Activated CD8-positive, alpha-beta T cell treated with anti-CD3 and anti-CD28 coated beads for 36 hours (primary cell): Measurements from ENCODE around the gene MRPL11. TPM values are rescaled to one million over a fixed set of nuclear protein-coding genes. Genes with fewer than 3 reads are reported as not detected.

Source experiments
- ATAC-seq: fragments of 200-7000 bp; cut with Tn5 transposase; one replicate; pipeline ENCODE4 v1.10.0; 2021; ENCODE audit warnings: mild to moderate bottlenecking, moderate library complexity
- CTCF ChIA-PET: fragments of 350-600 bp; sonication (Branson Sonifier 250); formaldehyde crosslinking; loops from one replicate; lab custom pipeline; 2021; ENCODE audit warnings: antibody characterized with exemption; lab: Charles Lee
- POLR2A ChIA-PET: fragments of 350-600 bp; sonication (Branson Sonifier 250); formaldehyde crosslinking; loops from one replicate; lab custom pipeline; 2021; ENCODE audit warnings: antibody characterized with exemption; lab: Charles Lee
- DNase-seq: peaks from one replicate; pipeline ENCODE4 v3.0.0-alpha.2; 2020
- H3K27ac Mint-ChIP-seq: one replicate; pipeline ENCODE4 v1.8.0; 2021; ENCODE audit warnings: mild to moderate bottlenecking, mixed read lengths
- H3K27me3 Mint-ChIP-seq: one replicate; pipeline ENCODE4 v1.8.0; 2021; ENCODE audit warnings: mixed read lengths
- H3K36me3 Mint-ChIP-seq: one replicate; pipeline ENCODE4 v1.8.0; 2021; ENCODE audit warnings: low read depth, mixed read lengths
- H3K4me1 Mint-ChIP-seq: one replicate; pipeline ENCODE4 v1.8.0; 2021; ENCODE audit warnings: low read depth, mixed read lengths
- H3K4me3 Mint-ChIP-seq: one replicate; pipeline ENCODE4 v1.8.0; 2021; ENCODE audit warnings: mild to moderate bottlenecking, moderate library complexity, mixed read lengths
- H3K9me3 Mint-ChIP-seq: one replicate; pipeline ENCODE4 v1.8.0; 2021; ENCODE audit warnings: mixed read lengths
- intact Hi-C: fragments of 100-400 bp; cut with micrococcal nuclease; formaldehyde crosslinking; loops from one replicate; pipeline ENCODE4 v1.10.0; 2022
- total RNA-seq, 2 experiments: library from RNA; stranded (reverse); gene quantifications; one replicate each; pipeline ENCODE4 v1.2.3, GENCODE V29; 2021
- TF ChIP-seq, protein P1 (sequence below): fragments of 200-600 bp; IDR thresholded peaks from one replicate; pipeline ENCODE4 v1.8.0; 2022; ENCODE audit warnings: antibody characterized with exemption, mild to moderate bottlenecking

Gene MRPL11
- total RNA-seq, 2 experiments from 2014 or later: 135 to 142 TPM

DNA sequence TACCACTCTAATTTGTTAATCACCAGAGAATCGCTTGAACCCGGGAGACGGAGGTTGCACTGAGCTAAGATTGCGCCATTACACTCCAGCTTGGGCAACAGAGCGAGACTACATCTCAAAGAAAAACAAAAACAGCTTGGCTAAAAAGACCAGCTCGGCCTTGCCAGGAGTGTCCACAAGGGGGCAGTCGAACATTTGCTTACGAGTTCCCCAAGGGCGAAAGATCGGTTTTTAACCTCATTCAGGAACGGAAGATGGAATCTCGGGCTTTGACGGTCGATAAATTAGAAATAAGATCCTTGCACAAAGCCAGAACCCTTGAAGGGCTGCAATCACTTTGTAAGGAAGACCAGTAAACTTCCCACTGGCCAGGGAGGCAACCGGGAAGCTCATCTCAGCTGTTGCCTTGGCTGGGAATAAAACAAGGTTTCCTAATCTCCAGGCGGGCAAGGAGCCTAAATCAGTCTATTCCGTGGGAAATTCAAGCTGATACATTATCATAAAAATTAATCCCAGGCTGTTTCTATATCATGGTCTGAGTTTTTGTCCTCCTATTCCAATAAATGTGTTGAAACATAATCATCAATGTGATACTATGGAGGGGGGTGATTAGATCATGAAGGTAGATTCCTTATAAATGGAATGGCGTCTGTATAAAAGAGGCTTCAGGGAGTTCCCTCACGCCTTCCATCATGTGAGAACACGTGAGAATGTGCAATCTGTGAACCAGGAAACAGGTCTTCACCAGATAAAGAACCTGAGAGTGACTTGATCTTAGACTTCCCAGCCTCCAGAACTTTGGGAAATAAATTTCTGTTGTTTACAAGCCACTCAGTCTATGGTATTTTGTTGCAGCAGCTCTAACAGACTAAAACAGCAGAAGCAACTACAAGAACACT, 52.2 kb downstream of the MRPL11 start:
- Mint-ChIP-seq H3K27me3 (no peaks in the 10 kb centered on the region), H3K27ac (no peak overlapping the region), H3K9me3 (no peaks in the 10 kb centered on the region), H3K4me3 (peak overlapping the region; percentile 18), H3K4me1 (peaks cover 4% of the 10 kb centered on the region), H3K36me3 (no peaks in the 10 kb centered on the region)
- DNase-seq: peak; percentile 95
- ChIA-PET CTCF (interaction anchor here (0.7 to 8.7 kb wide), 47 partner anchors 9 to 280 kb away, joined by 3 to 149 read pairs (median 6); partner anchors contain the start of genes B4GAT1, BBS1, CD248 and DPP3), POLR2A (interaction anchor here (0.9 to 1.3 kb wide), 3 partner anchors 9 to 39 kb away, joined by 3 to 5 read pairs (median 4); partner anchors contain the start of gene B4GAT1)
- TF ChIP-seq, protein P1, sequence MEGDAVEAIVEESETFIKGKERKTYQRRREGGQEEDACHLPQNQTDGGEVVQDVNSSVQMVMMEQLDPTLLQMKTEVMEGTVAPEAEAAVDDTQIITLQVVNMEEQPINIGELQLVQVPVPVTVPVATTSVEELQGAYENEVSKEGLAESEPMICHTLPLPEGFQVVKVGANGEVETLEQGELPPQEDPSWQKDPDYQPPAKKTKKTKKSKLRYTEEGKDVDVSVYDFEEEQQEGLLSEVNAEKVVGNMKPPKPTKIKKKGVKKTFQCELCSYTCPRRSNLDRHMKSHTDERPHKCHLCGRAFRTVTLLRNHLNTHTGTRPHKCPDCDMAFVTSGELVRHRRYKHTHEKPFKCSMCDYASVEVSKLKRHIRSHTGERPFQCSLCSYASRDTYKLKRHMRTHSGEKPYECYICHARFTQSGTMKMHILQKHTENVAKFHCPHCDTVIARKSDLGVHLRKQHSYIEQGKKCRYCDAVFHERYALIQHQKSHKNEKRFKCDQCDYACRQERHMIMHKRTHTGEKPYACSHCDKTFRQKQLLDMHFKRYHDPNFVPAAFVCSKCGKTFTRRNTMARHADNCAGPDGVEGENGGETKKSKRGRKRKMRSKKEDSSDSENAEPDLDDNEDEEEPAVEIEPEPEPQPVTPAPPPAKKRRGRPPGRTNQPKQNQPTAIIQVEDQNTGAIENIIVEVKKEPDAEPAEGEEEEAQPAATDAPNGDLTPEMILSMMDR: peak; percentile 87
- intact Hi-C loops: loop anchor here (5.0 kb wide), 1 partner anchor 74 kb away; no protein-coding TSS in a partner anchor
- ATAC-seq: peak; percentile 80

Other genes with a start within 250 kb of the MRPL11 start
- gene KLC2, start 181.1 kb downstream of the MRPL11 start, total RNA-seq: 10 to 100 TPM; 32.2 to 35.2 TPM
- 10 to 100 TPM; 97.9 to 98.2 TPM for gene RAB1B, start 170.2 kb downstream of the MRPL11 start, total RNA-seq
- 1 to 10 TPM in 1 of 2 experiments, under 1 TPM in 1; 0.96 to 2.0 TPM for gene CNIH2, start 160.7 kb downstream of the MRPL11 start, total RNA-seq
- 10 to 100 TPM; 57.4 to 64.0 TPM for gene YIF1A, start 149.7 kb downstream of the MRPL11 start, total RNA-seq
- gene TMEM151A, start 147.0 kb downstream of the MRPL11 start, total RNA-seq: not detected
- 10 to 100 TPM; 16.3 to 16.8 TPM for gene CD248, start 121.8 kb downstream of the MRPL11 start, total RNA-seq
- gene RIN1, start 102.4 kb downstream of the MRPL11 start, total RNA-seq: 1 to 10 TPM; 1.1 to 1.6 TPM
- 10 to 100 TPM; 35.7 to 35.9 TPM for gene BRMS1, start 93.7 kb downstream of the MRPL11 start, total RNA-seq
- gene B4GAT1, start 91.2 kb downstream of the MRPL11 start, total RNA-seq: 1 to 10 TPM; 9.4 to 9.5 TPM
- 10 to 100 TPM; 11.8 to 12.2 TPM for gene SLC29A2, start 67.1 kb downstream of the MRPL11 start, total RNA-seq
- gene NPAS4, start 17.8 kb downstream of the MRPL11 start, total RNA-seq: under 1 TPM in 1 of 2 experiments, not detected in 1; 0.11 TPM
- gene PELI3, start 28.1 kb upstream of the MRPL11 start, total RNA-seq: 10 to 100 TPM in 1 of 2 experiments, 1 to 10 TPM in 1; 6.7 to 10.5 TPM
- 10 to 100 TPM; 72.4 to 75.8 TPM for gene DPP3, start 41.6 kb upstream of the MRPL11 start, total RNA-seq
- gene BBS1, start 71.8 kb upstream of the MRPL11 start, total RNA-seq: 1 to 10 TPM; 7.7 to 7.9 TPM
- gene ZDHHC24, start 107.2 kb upstream of the MRPL11 start, total RNA-seq: 10 to 100 TPM; 13.2 to 14.0 TPM
- under 1 TPM in 1 of 2 experiments, not detected in 1; 0.14 TPM for gene ACTN3, start 108.1 kb upstream of the MRPL11 start, total RNA-seq
- 1 to 10 TPM in 1 of 2 experiments, under 1 TPM in 1; 0.68 to 1.3 TPM for gene CTSF, start 129.8 kb upstream of the MRPL11 start, total RNA-seq
- under 1 TPM; 0.14 to 0.27 TPM for gene CCDC87, start 154.2 kb upstream of the MRPL11 start, total RNA-seq
- gene CCS, start 154.3 kb upstream of the MRPL11 start, total RNA-seq: 10 to 100 TPM; 22.0 to 25.6 TPM
- 100 to 1,000 TPM; 153 to 159 TPM for gene RBM14, start 177.8 kb upstream of the MRPL11 start, total RNA-seq
- gene RBM4, start 199.9 kb upstream of the MRPL11 start, total RNA-seq: 100 to 1,000 TPM; 108 to 114 TPM
- 10 to 100 TPM; 10.7 to 13.1 TPM for gene RBM4B, start 239.0 kb upstream of the MRPL11 start, total RNA-seq